ENCODE results near the gene GPRC5D.

GPRC5D gene

GRCh38 chr12:12908252-12908651 lies 43.7 kb downstream of the GPRC5D start:
- no peak for DNase-seq (ENCODE audit: low spot score)

GRCh38 chr12:12907552-12907951 lies 44.4 kb downstream of the GPRC5D start:
- DNase-seq (ENCODE audit: low spot score) = no peak

- DNase-seq (ENCODE audit: low spot score) = no peak
Measured at GRCh38 chr12:12903642-12904609, 48.0 kb downstream of the GPRC5D start.

- DNase-seq (ENCODE audit: low spot score) = peak; percentile 34
Measured at GRCh38 chr12:12902036-12902435, 49.9 kb downstream of the GPRC5D start.

GRCh38 chr12:12901158-12901791 lies 50.7 kb downstream of the GPRC5D start:
- peak; percentile 74 for DNase-seq (ENCODE audit: low spot score)

DNA sequence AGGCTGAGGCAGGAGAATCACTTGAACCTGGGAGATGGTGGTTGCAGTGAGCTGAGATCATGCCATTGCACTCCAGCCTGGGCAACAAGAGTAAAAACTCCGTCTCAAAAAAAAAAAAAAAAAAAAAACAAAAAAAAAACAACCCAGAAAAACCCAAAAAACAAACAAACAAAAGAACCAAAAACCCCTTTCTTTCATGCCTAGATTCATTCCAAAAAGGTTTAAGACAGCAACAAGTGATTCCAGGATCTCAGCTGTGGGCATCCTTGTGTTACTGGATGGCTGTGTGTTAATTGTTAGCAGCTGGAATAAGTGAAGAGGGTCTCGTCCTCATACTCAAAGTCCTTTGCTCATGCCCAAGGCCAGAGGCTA lies 51.2 kb downstream of the GPRC5D start:
- DNase-seq (ENCODE audit: low spot score) = no peak

GRCh38 chr12:12899530-12900380 lies 52.2 kb downstream of the GPRC5D start:
- peak; percentile 58 for DNase-seq (ENCODE audit: low spot score)

DNA sequence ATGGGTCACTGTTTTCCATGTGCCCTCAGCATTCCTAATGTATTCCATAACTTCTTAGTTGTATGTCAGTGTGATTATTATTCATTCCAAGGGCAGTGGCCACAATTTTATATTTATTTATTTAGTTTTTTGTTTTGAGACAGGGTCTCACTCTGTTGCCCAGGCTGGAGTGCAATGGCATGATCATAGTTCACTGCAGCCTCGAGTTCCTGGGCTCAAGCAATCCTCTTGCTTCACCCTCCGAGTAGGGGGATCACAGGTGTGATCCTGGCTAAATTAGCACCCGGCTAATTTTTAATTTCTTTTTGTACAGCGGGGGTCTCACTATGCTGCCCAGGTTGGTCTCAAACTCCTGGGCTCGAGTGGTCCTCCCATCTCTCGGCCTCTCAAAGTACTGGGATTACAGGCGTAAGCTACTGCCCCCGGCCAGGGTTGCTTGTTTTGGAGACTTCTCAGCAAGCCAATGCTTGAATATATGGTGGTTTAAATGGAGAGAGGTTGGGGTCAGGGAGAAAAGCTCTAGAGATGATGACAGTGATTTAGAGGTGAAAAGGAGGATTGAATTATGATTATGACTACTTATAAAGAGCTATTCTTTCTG lies 53.0 kb downstream of the GPRC5D start:
- DNase-seq (ENCODE audit: low spot score) = no peak

DNA sequence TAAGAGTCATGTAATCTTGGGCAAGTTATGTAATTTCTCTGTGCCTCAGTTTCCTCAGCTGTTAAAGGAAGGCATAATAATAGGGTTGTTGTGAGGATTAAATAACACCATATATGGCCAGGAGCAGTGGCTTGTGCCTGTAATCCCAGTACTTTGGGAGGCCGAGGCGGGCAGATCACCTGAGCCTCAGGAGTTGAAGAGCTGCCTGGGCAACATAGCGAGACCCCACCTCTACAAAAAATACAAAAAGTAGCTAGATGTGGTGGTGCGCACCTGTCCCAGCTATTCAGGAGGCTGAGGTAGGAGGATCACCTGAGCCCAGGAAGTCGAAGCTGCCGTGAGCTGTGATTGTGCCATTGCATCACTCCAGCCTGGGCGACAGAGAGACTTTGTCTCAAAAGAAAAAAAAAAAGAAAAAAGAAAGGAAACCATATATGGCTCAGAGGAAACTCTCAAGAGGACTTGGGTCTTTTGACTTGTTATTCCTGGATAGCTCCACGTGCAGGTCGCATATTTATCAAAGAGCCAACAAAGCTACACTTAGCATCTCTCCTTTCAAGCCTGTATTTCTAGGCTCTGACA lies 53.7 kb downstream of the GPRC5D start:
- DNase-seq (ENCODE audit: low spot score) = no peak

GRCh38 chr12:12897302-12897701 lies 54.7 kb downstream of the GPRC5D start:
- DNase-seq (ENCODE audit: low spot score) = no peak

DNA sequence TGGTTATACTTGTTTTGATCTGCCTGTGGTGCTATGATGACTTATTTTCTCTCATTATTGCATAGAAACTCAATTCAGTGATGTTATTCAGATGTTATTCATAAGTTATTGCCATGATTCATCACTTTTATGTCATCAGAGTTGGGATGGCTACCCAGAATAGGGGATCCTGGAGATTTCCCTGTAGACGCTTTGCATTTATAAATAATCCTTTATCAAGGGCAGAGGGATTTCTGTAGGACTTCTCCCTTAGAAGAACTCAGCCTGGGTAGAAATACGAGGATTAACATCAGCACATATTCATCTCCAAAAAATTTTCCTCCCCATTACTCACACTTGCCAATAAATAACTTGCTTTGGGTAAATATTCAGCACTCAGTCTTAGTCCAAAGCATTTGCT lies 55.7 kb downstream of the GPRC5D start:
- DNase-seq (ENCODE audit: low spot score) = peak; percentile 37

DNA sequence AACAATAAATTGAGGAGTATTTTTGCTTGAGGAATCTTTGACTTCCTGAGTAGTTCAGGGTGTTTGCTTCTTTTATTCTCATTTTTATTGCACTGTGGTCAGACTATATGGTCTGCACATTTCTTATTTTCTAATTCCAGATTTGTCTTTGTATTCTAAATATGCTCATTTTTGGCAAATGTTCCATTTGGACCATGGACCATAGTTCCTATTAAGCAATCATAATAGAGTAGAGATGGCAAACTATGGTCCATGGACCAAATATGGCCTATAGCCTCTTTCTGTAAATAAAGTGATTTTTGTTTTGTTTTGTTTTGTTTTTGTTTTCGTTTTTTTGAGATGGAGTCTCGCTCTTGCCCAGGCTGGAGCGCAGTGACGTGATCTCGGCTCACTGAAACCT lies 58.5 kb downstream of the GPRC5D start:
- no peak for DNase-seq (ENCODE audit: low spot score)

DNA sequence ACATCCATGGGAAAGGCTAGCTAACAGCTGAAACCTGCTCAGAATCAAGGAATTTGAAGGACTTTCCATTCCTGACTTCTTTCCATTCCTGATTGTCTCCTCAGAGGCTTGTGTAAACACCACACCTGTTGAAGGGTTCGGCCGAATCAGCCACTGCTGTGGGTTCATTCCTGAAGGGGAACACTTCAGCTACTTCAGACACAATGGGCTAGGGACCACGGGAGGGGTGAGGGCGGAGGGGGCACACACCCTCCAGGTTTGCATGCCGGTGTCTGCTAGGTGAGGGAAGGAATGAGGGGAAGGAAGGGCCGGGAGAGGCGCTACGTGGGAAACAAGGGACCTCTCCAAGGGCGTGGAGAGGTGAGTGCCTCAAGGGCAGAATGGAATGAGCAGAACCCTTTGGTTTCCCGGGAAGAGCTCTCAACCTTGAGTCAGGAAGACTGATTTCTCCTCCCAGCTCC lies 59.3 kb downstream of the GPRC5D start:
- no peak for DNase-seq (ENCODE audit: low spot score)

DNA sequence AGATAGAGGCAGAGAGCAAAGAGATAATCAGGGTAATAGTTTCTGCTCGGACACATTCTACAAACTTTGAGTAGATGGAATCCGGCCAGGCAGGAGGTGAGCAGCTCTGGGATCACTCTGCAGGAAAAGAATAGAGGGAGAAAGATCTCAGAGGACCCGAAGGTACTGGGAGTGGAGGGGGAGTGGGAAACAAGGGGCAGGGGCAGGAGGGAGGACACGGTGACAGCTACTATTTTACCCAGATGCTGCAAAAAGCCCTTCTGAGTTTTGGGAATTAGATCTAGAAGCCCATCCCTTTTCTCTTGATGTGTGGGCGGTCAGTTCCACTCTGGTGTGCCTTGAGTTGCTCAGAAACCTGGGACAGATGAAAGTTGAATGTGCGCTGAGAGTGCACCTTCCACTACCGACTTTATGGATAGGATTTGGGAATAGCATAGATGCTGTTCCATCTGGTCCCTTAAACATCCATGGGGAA lies 60.1 kb downstream of the GPRC5D start:
- no peak for DNase-seq (ENCODE audit: low spot score)

- DNase-seq (ENCODE audit: low spot score) = peak; percentile 93
Measured at GRCh38 chr12:12891080-12891880, 60.7 kb downstream of the GPRC5D start, which contains the start of gene GPRC5A. GPRC5A (plus strand) TSS chr12:12891562; CDS start chr12:12908250, 16,688 bp downstream.
